SK-N-DZ (cell line): Measurements from ENCODE around the gene BCAN.

Experiments used
- DNase-seq: peaks from one replicate; pipeline ENCODE4 v3.0.0-alpha.2; 2015; ENCODE audit warnings: low spot score

BCAN gene

DNA sequence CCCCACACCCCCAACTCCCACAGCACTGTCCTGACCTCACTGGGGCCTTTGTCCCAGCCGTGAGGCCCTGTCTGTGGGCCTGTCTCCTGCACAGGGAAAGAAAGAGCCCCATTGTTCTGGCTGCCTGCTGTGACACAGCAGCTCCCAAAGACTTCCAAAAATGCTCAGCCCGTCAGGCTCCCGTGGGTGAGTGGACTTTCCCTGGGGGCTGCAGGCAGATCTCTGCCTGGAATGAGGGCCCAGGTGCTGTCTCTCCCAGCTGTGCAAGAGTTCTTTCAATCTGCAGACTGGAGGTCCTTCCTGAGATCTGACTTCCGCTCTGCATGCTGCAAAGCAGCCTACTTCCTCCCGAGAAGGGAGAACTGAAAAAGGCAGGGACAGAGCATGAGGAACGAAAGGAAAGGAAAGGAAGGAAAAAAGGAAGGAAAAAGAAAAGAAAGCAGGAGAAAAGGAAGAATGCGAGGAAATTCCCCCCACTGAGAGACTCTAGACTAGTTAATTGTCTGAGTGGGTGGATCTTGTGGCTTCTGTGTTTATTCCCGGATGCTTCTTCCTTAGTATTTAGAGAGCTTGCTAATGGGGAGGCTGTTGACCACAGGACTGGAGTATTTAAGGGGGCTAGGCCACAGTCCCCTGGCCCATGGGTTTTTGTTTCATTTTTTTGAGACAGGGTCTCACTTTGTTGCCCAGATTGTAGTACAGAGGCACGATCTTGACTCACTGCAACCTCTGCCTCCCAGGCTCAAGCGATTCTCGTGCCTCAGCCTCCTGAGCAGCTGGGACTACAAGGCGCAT is 20.3 kb downstream of the BCAN start:
- no peak for DNase-seq

DNA sequence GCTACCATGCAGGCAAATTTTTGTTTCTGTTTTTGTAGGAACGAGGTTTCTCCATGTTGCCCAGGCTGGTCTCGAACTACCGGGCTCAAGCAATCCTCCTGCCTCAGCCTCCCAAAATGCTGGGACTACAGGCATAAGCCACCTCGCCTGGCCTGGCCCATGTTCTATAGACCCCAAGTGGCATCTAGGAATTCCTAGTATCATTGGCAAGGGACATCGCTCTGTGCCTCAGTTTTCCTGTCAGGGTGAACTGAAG is 20.8 kb downstream of the BCAN start:
- no peak for DNase-seq

DNA sequence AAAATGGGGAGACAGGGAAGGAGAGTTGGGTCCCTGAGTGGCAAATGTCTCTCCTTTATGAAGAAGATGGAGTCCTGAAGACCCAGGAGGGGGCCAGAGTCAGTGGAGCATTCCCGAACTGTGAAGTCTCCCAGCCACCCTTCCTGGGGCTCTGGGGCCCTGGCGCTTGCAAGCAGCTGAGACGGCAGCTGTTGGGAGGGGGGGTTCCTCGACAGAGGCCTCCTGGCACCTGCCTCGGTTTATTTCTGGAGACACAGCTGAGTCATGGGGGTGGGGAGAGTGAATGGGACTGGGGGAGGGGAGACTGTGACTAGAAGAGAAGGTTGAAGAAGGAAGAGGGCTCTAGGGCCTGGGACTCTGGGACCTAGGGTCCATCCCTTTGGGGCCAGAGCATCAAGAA is 21.3 kb downstream of the BCAN start:
- peak; percentile 62 for DNase-seq

DNA sequence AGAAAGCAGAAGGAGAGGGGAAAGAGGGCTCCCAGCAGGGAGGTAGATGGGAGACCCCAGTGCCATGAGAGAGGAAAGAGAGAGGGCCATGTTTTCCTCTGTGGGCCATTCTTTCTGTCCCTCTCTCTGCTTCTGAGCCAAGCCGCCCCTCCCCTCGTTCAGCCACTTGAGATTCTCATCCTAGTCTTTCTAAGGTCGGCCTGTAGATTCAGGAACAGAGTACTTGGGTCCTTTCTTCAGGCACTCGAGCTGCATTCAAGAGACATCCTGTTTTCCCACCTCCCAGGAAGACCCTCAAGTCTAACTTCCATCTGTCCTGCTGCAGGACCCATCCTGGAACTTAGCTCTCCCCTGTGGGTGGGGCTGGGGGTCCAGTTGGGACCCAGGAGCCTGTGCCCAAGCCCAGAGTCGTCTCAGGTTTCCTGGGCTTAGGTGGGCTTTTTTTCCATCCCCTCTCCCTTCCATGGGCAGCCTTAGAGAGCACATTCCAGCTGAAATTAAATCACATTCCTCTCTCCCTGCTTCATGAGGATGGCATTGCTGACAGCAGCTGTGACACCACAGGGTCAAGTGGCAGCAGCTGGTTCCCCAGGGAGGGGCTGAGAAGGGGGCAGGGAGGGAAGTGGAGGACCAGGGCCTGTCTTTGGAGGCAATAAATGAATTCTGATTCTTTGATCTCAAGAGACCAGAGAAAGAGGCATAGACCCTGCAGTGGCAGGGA is 22.3 kb downstream of the BCAN start:
- DNase-seq: peak; percentile 76

DNA sequence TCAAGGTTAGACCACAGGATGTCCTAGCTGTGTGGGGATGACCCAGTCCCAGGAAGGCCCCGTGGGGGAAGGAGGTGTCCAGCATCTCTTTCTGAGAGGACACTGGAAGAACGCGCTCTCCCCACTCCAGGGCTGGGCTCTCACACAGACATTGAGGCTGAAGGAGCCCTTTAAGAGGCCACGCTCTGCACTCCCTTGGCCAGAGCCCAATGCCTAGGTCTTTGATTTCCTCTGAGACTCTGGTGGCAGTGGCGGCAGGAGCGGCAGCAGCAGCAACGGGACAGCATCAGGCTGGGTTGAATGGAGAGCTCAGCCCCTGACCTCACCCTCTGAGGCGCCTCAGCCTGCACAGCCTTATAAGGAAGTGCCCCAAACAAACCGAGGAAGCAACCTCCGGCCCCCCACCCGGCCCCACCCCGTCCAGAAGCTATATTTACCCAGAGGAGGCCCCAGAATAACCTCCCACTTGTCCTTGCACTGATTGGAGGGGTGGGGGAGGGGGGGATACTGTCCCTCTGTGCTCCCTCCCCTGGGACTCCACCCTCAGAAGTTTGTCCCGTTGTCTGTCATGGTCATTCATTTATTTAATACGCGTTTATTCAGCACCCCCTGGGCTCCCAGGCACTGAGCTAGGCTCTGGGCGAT is 23.0 kb downstream of the BCAN start:
- no peak for DNase-seq

DNA sequence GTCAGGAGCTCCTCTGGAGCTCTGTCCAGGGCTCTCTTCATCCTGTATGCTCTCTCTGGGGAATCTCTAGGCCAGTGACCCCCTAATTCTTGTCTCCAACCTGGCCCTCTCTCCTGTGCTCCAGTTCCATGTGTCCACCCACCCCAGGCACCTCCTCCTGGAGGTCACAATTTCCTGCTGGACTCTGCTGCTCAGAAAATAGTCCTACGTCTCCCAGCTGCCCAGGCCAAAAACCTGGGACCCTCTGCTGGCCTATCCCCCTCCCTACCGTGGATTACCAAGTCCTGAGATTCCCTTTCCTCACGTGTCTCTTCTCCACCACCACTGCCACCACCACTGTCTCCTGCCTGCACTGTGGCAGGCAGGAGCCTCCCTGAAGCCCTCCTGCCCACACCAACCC is 23.6 kb downstream of the BCAN start:
- DNase-seq: no peak

DNA sequence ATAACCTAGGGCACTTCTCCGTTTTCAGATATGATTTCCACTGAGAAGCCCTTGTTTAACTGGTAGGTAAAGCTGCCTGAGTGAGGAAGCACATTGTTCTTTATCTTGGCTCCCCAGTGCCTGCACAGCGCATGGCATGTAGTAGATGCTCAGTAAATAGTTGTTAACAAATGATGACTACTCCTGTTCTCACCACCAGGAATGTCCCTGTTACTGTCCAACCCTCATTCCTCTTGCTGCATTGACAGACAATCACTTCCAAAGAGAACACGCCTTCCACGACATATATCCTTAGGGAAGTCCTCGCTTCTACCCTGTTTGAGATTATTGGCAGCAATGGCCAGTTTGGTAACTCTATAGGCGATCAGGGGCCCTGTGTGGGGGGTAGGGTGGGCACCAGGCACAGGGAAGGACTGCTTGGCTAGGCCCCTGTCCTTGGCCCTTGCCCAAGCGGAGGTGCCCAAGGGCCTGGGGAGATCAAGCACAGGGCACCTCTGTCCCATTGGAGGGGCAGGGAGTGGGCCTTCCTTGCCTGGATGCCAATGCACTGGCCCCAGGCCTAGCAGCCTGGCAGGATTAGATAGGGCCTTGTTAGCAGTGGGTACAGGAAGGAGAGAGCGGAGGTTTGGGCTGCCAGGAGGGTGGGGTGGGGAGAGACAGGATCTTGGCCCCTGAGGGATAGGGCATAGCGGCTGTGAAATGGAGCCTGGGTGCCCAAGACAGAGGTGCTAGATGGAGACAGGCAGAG is 25.1 kb downstream of the BCAN start:
- DNase-seq: no peak

DNA sequence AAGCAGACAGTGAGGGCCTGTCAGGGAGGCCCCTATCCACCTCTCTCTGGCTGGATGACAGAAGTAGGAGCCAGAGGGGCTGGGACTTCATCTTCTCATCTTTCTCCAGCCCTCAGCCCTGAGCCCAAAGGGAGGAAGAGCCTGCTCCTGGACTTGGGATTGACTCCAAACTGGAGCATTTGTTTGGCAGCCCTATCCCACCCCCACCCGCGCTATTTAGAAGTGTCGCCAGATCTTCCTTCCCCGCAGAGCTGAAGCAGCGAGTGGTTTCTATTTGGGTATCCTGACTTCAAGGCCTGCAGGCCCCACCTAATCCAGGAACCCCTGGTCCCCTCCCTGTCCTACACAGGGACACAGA is 25.7 kb downstream of the BCAN start:
- DNase-seq: no peak

DNA sequence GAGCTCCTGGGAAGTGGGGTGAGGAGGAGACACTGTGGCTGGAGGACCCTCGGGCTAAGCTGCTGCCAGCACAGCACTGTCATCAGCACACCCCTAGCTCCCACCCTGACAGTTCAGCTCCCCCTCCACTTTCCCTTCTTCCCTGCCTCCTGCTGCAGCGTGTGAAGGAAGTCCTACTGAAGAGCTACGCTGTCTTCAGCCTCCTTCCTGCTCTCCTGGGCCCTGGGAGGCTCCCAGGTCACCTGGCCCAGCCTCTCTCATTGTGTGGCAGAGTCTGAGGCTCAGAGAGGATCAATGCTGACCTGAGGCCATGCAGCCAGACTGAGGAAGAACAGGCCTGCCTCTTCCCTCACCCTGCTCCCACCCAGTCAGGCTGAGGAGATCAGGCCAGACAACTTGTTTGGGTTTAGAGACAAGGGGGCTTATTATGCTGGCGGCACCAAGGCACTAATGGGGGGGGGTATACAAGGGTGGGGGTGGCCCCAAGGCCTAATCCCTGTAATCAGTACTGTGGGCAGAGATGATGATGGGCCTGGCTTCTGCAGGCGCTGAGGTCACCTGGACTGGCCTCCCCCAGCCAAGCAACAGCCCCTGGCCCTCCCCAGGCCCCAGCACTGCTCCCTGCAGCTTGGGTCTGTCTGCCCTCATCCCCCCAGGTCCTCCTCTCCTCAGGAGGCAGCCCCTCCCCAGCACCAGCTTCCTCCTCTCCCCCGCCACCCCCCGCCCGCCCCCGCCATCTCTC is 26.2 kb downstream of the BCAN start:
- no peak for DNase-seq

DNA sequence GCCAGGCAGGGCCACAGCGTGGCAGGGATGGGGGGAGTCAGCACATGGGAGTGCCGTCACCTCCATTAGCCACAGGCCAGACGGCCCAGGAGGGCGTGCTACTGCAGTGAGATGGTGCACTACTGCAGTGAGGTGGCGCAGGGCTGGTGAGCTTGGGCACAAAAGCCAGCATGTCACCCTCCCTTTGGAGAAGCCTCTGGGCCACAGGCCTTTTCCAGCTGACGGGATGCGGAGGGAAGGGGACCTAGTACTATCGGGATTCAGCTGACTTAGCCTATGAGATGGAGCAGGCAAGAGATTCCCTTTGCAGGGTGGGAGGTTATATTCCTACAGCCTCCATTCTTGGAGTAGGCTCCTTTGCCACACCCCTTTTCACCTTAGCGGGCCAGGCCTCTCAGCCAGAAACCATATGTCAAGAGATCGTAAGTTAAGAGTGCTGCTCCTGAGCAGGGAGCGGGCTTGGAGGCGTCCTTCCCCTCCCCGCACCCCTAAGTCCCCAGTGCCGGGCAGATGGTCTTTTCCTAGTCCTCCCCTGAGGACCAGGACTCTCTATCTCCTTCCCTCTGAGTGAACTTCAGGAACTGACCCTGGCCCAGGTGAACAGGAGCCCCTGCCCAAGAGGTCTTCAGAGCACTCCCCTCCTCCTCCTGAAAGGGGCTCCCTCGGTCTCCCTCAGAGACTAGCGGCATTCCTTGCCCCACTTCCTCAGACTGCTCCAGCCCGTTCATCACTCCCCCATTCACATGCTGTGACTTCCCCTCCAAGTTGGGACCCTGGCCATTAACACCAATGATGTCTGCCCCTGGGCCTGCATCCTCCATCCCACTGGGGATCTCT is 27.1 kb downstream of the BCAN start:
- peak; percentile 74 for DNase-seq

DNA sequence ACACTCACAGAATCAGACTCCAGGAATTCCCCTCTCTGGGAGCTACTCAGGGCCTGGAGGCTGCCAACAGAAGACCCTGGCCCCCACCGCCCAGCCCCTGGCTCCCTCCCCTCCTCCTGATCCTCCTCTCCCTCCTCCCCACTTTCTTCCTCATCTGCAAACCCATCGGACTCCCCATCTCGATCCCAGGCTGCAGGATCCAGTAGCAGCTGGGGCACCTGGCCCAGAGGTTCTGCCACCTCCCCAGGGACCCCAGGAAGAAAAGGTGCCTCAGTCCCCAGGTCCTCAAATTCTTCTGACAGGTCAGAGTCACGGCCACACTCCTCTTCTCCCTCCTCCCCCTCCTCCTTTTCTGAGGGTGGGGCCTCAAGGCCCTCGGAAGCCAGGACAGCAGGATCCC is 27.9 kb downstream of the BCAN start:
- no peak for DNase-seq

DNA sequence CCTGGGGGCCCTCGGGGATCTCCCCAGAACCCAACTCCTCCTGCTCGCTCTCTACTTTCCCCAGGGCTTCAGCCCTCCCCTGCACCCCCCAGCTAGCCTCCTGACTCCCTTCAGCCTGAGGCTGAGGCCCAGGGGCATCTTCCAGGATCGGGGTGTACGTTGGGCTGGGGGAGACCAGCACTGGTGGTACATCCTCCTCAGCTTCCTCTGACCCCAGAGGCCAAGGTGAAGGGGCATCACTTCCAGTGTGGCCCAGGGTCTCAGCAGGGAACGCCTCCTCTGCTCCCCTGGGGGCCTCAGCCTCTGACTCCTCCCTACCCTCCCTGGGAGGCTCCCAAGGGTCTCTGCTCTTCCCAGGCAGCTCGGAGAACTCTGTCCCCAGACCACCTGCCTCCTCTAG is 28.4 kb downstream of the BCAN start:
- DNase-seq: no peak

DNA sequence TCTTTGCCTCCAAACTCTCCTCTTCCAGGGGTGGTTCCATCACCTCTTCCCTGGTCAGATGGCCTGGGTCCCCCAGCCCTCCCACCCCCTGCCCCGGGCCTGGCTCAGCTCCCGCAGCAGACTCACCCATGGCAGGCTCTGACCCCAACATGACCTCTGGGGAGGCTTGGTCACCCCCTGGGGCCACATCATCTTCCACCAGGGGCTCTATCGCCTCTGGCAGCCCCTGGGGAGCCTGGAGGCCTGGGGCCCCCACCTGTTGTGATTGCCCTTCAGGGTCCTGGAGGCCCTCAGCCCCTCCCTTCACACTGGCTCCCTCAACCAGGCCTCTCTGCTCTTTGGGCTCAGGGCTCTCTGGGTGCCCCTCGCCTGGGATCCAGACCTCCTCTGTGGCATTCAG is 28.9 kb downstream of the BCAN start:
- DNase-seq: no peak

DNA sequence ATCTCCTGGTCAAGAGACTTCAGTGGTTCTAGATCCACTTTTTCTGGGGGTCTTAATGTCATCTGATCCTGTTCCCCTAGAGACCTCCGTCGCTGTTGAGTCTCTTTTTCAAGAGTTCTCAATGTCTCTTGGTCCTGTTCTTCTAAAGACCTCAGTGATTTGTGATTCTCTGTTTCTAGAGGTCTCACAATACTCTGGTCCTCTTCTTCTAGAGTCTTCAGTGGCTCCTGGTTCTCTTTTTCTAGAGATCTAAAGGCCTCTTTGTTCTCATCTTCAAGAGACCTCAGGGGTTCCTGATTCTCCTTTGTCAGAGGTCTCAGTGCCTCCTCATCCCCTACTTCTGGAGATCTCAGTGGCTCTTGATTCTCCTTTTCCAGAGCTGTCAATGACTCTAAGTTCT is 29.9 kb downstream of the BCAN start:
- DNase-seq: no peak

DNA sequence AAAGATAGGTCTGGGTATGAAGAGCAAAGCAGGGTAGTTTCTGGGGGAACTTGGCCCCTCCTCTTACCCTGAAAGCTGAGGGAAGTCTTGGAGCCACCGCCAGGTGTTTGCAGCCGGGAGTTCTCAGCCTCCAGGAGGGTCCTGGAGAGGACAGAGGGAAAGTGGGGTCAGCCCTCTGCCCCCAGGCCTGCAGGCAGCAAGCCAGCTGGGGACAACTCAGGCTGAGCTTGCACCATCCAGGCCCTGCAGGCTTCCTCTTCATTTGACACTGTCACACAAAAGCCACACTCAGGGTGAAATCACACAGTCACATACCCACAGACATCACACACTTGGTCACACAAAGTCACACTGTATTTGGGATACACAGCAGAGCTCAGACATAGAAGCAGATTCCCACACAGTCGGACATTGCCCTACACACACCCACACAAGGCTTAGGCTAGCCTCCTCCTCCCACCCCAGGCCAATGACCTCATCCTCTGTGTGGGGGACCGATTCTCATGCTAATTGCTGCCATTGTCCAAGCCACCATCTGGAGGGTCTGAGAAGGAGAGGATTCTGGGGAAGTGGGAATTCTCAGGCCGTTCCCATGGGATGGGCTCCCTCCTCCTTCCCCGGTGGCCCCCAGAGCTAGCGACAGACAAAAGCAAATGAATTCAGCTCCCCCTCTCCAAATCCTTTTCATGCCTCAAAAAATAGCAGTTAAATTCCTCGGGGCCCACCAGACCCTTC is 31.6 kb downstream of the BCAN start:
- DNase-seq: no peak

DNA sequence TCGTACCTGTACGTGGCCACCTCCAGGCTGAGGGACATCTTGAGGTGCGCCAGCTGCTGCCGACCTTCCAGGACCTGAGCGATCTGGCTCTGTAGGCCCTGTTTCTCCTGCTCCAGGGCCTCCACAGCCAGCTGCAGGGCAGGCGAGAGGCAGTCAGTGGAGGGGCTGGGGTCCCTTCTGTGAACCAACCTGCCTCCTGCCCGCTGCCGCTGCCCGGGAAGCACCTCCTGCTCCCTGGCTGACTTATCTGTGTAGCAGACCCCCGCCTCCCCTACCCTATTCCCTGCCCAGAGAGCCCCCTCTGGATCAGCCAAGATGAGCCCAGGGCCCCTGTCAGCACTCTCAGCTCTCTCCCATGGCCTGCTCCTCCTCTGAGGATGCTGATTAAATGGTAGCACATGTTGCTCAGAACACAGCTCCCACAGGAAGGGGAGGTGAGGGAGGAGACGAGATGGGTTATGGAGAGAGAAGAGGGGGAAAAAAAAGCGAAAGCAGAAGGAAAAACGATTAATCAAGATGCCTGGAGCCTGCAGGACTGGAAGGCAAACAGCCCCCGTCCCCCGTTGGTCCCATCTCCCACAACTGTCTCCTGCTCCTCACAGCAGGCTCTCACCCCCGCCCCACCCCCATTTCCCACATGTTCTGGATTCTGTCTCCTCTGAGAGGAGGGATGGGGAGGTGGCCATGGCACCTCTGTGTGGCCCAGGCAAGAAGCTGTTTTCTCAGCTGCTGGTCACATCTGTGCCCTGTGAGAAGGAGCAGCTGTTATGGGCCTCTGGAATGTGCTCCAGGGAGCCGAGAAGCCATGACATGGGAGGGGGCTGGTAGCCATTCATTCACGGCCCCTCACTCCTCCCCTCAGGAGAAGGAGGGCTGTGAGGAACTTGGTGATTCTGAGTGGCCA is 33.5 kb downstream of the BCAN start:
- DNase-seq: peak; percentile 80

DNA sequence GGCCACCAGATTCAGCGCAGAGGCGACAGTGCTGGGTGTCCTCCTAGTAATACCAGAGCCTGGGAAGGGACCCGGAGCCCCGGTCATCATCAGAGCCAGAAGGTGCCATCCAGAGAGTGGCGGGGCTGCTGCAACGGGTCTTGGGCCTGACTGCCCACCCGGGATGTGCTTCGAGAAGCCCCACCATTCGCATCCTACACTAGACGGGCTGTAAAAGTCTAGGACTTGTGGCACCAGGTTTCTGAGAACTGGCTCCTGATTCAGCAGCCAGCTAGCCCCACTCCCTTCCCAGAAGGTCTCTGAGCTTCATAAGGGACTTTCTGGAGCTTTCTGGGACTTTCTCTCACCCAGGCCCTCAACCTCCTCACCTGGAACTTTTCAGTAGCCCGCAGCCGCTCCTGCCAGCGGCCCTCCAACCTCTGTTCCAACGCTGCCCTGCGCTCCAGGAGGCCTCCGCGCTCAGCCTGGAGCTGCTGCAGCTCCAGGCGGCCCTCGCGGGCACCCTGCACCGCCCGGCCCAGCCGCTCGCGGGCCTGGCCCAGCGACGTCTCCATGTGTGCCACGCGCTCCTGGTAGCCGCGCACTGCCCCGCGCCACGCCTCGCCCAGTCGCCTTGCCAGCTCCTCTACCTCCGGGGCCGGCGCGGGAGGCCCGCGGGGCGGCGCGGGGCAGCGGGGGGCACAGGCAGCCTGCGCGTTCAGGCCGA is 34.4 kb downstream of the BCAN start:
- DNase-seq: no peak

DNA sequence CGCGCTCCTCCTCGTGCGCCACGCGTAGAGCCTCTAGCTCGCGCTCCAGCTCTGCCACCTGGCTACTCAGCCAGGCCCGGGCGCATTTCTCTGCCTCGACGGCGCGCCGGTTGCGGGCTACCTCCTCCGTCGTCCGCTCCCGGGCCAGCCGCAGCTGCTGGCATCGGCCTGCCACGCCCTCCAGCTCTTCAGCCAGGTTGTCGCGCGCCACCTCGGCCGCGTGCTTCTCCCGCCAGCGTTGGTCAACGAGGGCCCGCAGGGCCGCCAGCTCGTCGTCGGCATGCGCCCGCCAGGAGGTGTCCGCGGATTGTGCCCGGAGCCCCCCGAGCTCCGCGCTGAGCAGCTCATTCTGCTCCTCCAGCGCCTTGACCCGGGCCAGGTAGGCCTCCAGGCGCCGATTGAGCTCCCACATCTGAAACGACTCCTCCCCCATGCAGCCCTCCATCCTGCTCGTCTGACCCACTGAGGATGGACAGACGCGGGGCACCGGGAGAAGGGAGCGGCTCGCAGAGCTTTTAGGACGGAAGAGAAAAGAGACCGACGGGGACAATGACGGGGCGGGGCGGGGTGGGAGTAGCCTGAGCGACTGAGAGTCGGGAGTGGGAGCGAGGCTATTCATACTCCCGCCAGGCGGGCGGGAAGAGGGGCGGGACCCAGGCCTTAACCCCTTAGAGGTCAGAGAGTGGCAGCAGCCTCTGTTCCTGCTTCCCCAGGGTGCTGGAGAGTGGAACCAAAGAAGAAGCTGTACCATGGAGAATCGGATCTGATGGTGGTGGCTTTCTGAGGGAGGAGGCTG is 35.1 kb downstream of the BCAN start, which contains the start of gene NES:
Gene NES (minus strand): TSS at position 588 of the 796 bp plus-strand sequence. CDS start 143 bp downstream, at position 445.
- DNase-seq: peak; percentile 87
